HG03521 (cell line): ENCODE results near the gene C2CD3.

Experiments used
- ATAC-seq: cut with Tn5 transposase; IDR thresholded peaks from one replicate; pipeline ENCODE4 v1.9.1; 2021; ENCODE audit warnings: mild to moderate bottlenecking, moderate library complexity; ENCODE audit not compliant: unreplicated experiment

The C2CD3 gene

DNA sequence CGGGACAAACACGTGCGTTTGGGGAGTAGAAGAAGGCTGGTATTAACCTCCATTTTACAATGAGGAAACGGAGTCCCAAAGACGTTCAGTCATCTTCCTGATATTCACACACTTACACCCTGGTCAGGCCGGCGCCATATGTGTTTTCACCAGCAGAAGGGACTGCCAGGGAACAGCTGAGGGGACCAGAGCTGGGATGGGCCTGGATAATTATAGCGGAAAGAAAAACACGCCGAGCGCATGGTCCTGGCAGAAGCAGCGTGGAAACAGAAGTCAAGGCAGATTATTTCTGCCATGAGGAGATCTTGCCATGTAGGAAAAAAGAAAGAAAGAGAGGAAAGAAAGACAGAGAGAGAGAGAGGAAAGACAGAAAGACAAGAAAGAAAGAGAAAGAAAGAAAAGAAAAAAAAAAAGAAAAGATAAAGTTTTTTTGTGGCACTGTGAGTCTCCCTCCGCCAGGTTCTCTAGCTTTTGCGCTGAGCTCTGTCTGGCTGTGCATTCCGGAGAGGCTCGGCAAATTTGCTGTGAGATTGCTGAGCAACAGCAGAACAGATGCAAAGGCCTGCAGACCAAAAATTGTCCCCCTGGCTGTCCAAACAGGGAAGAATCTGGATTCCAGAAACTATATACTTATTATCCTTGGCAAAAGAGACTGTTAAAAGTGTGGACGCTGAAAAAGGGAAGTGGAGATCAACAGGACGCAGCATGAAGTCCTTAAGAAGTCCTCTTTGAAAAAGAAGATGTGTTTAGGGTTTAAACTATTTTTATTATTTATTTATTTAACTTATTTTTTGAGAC is 186.9 kb downstream of the C2CD3 start:
- no peak for ATAC-seq

DNA sequence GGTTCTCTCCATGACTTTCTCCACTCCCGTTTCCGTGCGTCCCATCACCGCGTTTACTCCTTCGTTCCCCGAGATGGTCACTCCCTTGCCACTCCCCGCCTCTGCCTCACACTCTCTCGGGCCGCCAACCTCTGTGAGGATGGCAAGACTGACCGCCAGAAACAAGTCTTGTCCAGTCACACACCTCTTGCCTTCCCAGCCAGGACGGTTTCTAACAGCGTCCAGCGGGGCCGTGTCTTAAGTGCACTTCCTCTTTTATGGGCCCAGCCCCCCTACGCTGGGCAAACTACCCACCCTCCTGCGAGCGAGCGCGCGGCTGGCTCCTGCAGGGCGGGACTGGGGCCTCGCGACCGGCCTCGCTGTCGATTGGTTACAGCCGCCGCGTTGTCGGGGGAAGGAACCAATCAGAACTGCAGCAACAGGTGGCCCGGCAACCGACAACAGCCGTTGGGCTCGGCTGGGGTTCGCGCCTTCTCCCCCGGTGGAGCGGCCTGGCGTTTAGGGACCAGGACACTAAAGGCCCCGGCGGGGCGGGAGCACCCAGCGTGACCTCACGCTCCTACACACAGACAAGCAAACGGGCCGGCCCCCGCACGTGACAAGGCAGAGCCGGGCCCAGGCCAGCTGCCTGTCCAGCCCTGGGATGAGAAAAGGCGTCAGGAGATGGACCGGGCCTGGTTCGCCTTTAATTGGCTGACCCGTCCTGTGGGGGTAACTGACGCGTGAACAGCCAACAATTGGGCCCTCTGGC is 187.6 kb downstream of the C2CD3 start:
- ATAC-seq = peak; percentile 74

GRCh38 chr11:73982595-73982989 is 188.2 kb downstream of the C2CD3 start, which contains the start of gene UCP2:
Gene UCP2, minus strand, starts transcription at chr11:73982843. Its CDS starts 4,465 bp downstream, at chr11:73978378.
- ATAC-seq = peak; percentile 38

DNA sequence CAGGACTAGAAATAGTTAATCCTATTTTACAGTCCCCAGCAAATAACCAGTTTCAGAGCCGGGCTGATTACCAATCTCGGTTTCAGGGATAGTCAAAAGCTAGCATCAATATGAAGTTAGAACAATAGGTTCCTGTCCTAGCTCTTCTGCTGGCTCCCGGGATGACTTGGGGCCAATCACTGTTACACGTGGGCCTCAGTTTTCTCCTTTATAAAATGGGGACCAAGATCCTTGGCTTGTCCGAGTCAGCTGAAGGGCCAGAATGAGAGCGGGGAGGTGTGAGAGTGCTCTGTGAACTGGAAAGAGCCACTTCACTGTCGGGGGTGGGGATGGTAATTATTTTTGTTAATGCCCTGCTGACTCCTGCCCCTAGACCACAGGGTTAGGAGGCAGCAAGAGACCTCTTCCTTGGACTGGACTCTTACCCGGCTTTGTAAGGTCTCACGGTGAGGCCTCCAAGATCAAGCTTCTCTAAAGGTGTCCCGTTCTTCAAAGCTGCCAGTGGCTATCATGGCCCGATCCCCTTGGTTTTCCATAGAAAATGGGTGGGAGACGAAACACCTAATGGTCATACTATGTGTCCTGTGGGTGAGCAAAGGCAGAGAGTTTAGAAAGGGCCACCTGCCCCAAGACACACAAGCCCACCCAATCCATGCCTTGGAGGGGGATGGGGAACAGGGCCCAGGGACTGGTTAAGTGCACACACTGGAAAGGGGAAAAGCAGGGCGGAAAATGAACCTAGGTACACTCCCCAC is 189.6 kb downstream of the C2CD3 start:
- no peak for ATAC-seq

GRCh38 chr11:73980001-73980961 is 190.5 kb downstream of the C2CD3 start:
- peak; percentile 23 for ATAC-seq

DNA sequence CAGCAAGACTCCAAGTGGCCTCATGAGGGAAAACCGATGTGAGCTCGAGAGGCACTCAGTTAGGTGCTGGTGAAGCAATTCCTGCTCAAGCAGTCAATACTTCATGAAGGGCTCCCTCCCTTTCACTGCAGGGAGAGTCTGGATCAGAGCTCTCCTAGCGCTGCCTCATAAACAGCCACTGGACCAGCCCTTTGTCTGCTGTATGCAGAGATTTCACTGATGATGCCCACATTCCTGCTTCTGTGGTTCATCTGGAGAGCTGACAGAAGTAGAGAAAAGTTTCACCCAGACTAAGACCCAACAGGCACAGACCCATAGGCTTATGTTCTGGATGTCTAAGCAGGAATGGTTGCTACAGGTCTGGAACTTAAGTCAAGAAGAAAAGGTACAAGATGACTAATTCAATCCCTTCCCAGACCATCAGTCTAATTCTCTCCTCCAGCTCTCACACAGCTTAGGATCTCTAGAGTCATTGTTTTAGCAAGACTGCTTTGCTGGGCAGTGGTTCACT is 192.2 kb downstream of the C2CD3 start:
- ATAC-seq = no peak

GRCh38 chr11:73977856-73978519 is 192.8 kb downstream of the C2CD3 start:
- no peak for ATAC-seq

- ATAC-seq = no peak
Observed at GRCh38 chr11:73976451-73977151, 194.2 kb downstream of the C2CD3 start.

DNA sequence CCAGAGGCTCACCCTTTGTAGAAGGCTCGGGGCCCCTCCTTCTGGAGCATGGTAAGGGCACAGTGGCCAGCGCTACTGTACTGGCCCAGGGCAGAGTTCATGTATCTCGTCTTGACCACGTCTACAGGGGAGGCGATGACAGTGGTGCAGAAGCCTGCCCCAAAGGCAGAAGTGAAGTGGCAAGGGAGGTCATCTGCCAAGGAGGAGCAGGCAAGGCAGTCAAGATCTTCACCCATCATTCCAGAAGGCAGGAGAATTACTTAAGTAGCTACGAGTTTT is 195.4 kb downstream of the C2CD3 start:
- ATAC-seq = no peak

DNA sequence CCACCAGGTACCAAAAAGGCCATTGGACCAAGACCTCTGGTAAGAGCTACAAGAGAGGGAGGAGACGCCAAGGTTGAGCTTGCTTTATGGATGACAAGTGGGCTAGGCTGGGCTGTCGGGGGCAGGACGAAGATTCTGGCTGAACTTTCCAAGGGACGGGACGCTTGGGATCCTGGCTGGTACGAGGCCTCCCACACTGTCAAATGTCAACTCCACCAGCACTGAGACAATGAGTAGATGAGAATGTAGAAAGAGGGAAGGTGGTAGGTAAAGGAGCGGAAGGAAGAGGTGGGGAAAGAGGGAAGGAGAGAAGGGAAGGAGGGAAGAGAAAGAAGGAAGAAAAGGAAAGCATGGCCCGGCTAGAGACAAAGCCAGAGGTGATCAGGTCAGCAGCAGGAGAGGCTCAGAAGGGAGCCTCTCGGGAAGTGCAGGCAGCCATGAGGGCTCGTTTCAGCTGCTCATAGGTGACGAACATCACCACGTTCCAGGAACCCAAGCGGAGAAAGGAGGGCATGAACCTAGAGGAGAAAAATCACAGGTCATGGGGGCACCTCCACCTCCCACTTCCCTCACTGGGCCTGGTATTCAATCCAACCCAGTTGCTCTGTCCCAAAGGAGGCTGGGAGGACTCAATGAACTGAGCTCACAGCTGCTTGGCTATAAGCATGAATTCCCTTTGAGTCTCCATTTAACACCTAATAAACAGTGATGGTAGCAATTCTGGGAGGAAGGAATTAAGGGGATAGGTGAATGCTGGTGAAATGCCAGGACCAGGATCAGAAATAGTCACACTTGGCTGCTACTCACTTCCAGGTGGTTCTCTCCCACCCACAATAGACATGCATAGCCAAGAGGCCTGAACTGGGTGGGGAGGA is 196.0 kb downstream of the C2CD3 start:
- ATAC-seq = no peak

GRCh38 chr11:73972620-73973449 is 198.0 kb downstream of the C2CD3 start:
- ATAC-seq = no peak

GRCh38 chr11:73972187-73972586 is 198.6 kb downstream of the C2CD3 start:
- no peak for ATAC-seq

DNA sequence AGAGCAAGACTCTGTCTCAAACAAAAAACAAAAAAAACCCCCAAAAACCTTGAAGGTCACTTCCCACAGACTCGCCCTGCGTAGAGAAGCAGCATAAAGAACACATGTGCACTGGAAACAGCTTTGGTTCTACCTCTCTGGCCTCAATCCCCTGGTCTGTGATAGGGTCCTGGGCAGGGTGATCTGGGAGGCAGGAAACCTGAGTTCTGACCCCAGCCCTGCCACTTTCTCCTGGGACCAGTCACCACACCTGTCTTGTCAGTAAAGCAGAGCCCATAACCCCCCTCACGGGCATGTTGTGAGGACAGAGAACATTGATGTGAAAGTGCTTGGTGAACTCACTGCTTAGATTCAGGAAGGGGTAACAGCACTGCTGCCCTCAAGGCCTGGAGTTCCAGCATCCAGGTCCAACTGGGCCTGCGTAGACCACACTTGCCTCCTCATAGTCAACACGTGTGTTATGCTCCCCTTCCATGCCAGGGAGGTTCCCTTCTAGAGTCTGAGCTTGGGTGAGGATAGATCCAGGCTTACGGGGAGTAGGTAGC is 199.6 kb downstream of the C2CD3 start:
- ATAC-seq = no peak

DNA sequence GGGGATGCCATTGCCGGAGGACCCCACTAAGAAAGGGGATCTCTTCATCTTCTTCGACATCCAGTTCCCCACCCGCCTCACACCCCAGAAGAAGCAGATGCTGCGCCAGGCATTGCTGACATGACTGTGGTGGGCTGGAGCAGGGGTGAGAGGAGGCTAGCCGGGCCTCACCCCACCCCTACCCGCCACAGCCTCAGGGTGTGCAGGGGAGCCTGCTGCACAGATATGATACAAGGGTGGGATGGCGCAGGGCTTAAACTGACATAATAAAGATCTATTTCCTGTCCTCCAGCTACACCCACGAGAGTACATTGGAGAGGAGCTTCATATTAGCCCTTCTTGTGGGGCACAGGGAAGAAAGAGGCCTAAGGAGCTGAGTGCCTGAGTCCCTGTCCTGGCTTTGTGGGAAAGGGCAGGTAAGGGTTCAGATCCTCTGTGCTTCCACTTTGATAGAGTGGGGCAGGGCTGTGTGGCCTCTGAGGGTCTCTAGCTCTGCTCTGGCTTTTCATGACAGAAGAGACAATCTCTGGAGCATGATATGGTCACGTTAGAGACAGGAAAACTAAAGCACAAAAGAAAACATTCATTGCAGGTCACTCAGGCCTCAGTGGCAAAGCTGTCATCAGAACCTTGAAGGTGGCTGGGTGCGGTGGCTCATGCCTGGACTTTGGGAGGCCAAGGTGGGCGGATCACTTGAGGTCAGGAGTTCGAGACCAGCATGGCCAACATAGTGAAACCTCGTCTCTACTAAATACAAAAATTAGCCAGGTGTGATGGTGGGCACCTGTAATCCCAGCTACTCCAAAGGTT is 200.6 kb downstream of the C2CD3 start:
- ATAC-seq = no peak

DNA sequence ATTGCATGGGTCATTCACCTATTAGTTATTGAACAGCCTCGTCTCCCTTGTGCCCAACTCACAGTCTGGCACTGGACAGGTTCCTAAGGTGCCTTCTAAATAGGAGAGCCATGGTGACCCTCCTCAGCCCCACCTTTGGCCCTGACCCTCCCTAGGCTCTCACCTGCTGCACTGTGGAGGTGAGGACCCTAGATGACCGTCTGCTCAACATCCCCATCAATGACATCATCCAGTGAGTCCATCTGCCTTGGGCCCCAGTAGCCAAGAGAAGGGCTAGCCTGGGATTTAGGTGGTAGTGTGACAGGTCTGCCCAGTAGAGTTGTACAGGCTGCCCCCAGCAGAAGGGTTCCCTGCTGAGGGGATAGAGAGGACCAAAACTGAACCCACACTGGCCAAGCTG is 201.7 kb downstream of the C2CD3 start:
- no peak for ATAC-seq

GRCh38 chr11:73968356-73968966 is 202.3 kb downstream of the C2CD3 start:
- no peak for ATAC-seq
